ENCODE measurements around the gene DOCK1.

- TF ChIP-seq, protein P1, sequence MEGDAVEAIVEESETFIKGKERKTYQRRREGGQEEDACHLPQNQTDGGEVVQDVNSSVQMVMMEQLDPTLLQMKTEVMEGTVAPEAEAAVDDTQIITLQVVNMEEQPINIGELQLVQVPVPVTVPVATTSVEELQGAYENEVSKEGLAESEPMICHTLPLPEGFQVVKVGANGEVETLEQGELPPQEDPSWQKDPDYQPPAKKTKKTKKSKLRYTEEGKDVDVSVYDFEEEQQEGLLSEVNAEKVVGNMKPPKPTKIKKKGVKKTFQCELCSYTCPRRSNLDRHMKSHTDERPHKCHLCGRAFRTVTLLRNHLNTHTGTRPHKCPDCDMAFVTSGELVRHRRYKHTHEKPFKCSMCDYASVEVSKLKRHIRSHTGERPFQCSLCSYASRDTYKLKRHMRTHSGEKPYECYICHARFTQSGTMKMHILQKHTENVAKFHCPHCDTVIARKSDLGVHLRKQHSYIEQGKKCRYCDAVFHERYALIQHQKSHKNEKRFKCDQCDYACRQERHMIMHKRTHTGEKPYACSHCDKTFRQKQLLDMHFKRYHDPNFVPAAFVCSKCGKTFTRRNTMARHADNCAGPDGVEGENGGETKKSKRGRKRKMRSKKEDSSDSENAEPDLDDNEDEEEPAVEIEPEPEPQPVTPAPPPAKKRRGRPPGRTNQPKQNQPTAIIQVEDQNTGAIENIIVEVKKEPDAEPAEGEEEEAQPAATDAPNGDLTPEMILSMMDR (IDR thresholded peaks at IDR 0.05): no peak
- TF ChIP-seq POLR2AphosphoS5 (IDR thresholded peaks at IDR 0.05) (no peak), EP300 (IDR thresholded peaks at IDR 0.05) (no peak)
These were observed 493.1 kb downstream of the DOCK1 start for GRCh38 chr10:127398140-127398970.
